ENCODE measurements around the gene MAGI1. TPM values are rescaled to one million over a fixed set of nuclear protein-coding genes. Genes with fewer than 3 reads are reported as not detected.

The MAGI1 gene
- total and polyA plus RNA-seq, 2 donors (not counting 1 experiment from before 2014, with no cell fraction given) = 15.7 to 23.7 TPM

DNA sequence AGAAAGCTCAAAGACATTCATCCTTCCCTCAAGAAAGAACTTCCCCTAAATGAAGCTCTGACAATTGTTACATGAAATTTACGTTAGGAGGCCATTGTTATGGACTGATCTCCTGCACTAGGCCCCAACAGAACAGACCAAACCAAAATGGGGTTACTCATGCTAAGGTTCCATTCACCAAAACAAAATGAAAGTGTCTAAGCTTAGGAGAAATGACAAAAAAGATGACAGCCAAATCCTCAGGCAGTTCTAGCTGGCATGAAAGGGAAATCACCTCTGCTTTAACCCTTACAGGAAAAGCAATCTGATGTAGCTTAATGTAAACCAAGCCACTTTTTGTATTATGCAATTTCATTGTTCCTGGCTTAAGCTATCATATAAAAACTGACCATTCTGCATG, 271.2 kb downstream of the MAGI1 start:
- Histone ChIP-seq H2AFZ (ENCODE audit: low read length) (no peak overlapping the region), H3K27me3 (ENCODE audit: control insufficient read depth, insufficient read depth, low read length) (no peaks in the 10 kb centered on the region), H3K4me1 (ENCODE audit: control insufficient read depth, extremely low read depth, insufficient read depth, low read length) (no peaks in the 10 kb centered on the region), H3K36me3 (ENCODE audit: control insufficient read depth, insufficient read depth, low read length) (no peaks in the 10 kb centered on the region), H3K27ac (ENCODE audit: insufficient read depth, low read length) (no peak overlapping the region), H3K9me3 (ENCODE audit: control insufficient read depth, insufficient read depth, low read depth, low read length) (no peaks in the 10 kb centered on the region), H3K4me3 (replicated peaks in 1 of 4; ENCODE audit: control extremely low read depth in 1 of 4, insufficient read depth in 1 of 4, low read depth in 3 of 4, low read length in 4 of 4) (no peak overlapping the region), H3K9ac (ENCODE audit: insufficient read depth, low read length) (no peak overlapping the region), H4K20me1 (ENCODE audit: control insufficient read depth, extremely low read depth, insufficient read depth, low read length) (no peaks in the 10 kb centered on the region), H3K4me2 (ENCODE audit: extremely low read depth, insufficient read depth, low read length) (no peak overlapping the region), H3K79me2 (ENCODE audit: control insufficient read depth, insufficient read depth, low read length) (no peaks in the 10 kb centered on the region)
- DNase-seq (ENCODE audit: low read depth in 2 of 2) = no peak
- no peak for TF ChIP-seq EZH2 (IDR thresholded peaks at IDR 0.05; ENCODE audit: low read length, missing control alignments)
- TF ChIP-seq, protein P1, sequence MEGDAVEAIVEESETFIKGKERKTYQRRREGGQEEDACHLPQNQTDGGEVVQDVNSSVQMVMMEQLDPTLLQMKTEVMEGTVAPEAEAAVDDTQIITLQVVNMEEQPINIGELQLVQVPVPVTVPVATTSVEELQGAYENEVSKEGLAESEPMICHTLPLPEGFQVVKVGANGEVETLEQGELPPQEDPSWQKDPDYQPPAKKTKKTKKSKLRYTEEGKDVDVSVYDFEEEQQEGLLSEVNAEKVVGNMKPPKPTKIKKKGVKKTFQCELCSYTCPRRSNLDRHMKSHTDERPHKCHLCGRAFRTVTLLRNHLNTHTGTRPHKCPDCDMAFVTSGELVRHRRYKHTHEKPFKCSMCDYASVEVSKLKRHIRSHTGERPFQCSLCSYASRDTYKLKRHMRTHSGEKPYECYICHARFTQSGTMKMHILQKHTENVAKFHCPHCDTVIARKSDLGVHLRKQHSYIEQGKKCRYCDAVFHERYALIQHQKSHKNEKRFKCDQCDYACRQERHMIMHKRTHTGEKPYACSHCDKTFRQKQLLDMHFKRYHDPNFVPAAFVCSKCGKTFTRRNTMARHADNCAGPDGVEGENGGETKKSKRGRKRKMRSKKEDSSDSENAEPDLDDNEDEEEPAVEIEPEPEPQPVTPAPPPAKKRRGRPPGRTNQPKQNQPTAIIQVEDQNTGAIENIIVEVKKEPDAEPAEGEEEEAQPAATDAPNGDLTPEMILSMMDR (conservative IDR thresholded peaks at IDR 0.05 in 1 of 2, IDR thresholded peaks at IDR 0.05 in 1 of 2; ENCODE audit: low read depth in 1 of 2, low read length in 2 of 2) = no peak

GRCh38 chr3:65762235-65762580, 276.5 kb downstream of the MAGI1 start:
- Histone ChIP-seq H3K36me3 (ENCODE audit: control insufficient read depth, insufficient read depth, low read length) (no peaks in the 10 kb centered on the region), H3K9me3 (ENCODE audit: control insufficient read depth, insufficient read depth, low read depth, low read length) (no peaks in the 10 kb centered on the region), H3K4me2 (ENCODE audit: extremely low read depth, insufficient read depth, low read length) (no peak overlapping the region), H3K27ac (ENCODE audit: insufficient read depth, low read length) (no peak overlapping the region), H3K9ac (ENCODE audit: insufficient read depth, low read length) (no peak overlapping the region), H2AFZ (ENCODE audit: low read length) (no peak overlapping the region), H3K4me1 (ENCODE audit: control insufficient read depth, extremely low read depth, insufficient read depth, low read length) (peaks cover 3% of the 10 kb centered on the region), H3K4me3 (replicated peaks in 1 of 4; ENCODE audit: control extremely low read depth in 1 of 4, insufficient read depth in 1 of 4, low read depth in 3 of 4, low read length in 4 of 4) (no peak overlapping the region), H4K20me1 (ENCODE audit: control insufficient read depth, extremely low read depth, insufficient read depth, low read length) (no peaks in the 10 kb centered on the region), H3K79me2 (ENCODE audit: control insufficient read depth, insufficient read depth, low read length) (no peaks in the 10 kb centered on the region), H3K27me3 (ENCODE audit: control insufficient read depth, insufficient read depth, low read length) (no peaks in the 10 kb centered on the region)
- DNase-seq (ENCODE audit: low read depth in 2 of 2) = no peak
- TF ChIP-seq, protein P1 (conservative IDR thresholded peaks at IDR 0.05 in 1 of 2, IDR thresholded peaks at IDR 0.05 in 1 of 2; ENCODE audit: low read depth in 1 of 2, low read length in 2 of 2) = no peak
- no peak for TF ChIP-seq EZH2 (IDR thresholded peaks at IDR 0.05; ENCODE audit: low read length, missing control alignments)

- peaks cover 3% of the 10 kb centered on the region for H3K4me1 ChIP-seq (ENCODE audit: control insufficient read depth, extremely low read depth, insufficient read depth, low read length)
- H3K9me3 ChIP-seq (ENCODE audit: control insufficient read depth, insufficient read depth, low read depth, low read length) = no peaks in the 10 kb centered on the region
- H2AFZ ChIP-seq (ENCODE audit: low read length) = no peak overlapping the region
- no peaks in the 10 kb centered on the region for H4K20me1 ChIP-seq (ENCODE audit: control insufficient read depth, extremely low read depth, insufficient read depth, low read length)
- DNase-seq (ENCODE audit: low read depth in 2 of 2) = peak in 1 of 2 donors; percentile 9
- H3K36me3 ChIP-seq (ENCODE audit: control insufficient read depth, insufficient read depth, low read length) = no peaks in the 10 kb centered on the region
- H3K27ac ChIP-seq (ENCODE audit: insufficient read depth, low read length) = no peak overlapping the region
- no peaks in the 10 kb centered on the region for H3K79me2 ChIP-seq (ENCODE audit: control insufficient read depth, insufficient read depth, low read length)
- H3K4me3 ChIP-seq (replicated peaks in 1 of 4; ENCODE audit: control extremely low read depth in 1 of 4, insufficient read depth in 1 of 4, low read depth in 3 of 4, low read length in 4 of 4) = no peak overlapping the region
- no peaks in the 10 kb centered on the region for H3K27me3 ChIP-seq (ENCODE audit: control insufficient read depth, insufficient read depth, low read length)
- H3K9ac ChIP-seq (ENCODE audit: insufficient read depth, low read length) = no peak overlapping the region
- no peak for TF ChIP-seq EZH2 (IDR thresholded peaks at IDR 0.05; ENCODE audit: low read length, missing control alignments)
- TF ChIP-seq, protein P1 (conservative IDR thresholded peaks at IDR 0.05 in 1 of 2, IDR thresholded peaks at IDR 0.05 in 1 of 2; ENCODE audit: low read depth in 1 of 2, low read length in 2 of 2) = no peak
- no peak overlapping the region for H3K4me2 ChIP-seq (ENCODE audit: extremely low read depth, insufficient read depth, low read length)
These were observed 277.1 kb downstream of the MAGI1 start for GRCh38 chr3:65761446-65762234.
